HUDEP-2 (cell line): ENCODE data around the gene LONP1.
"Not testable (repeated sequence)": the region's sequence is repeated elsewhere in the genome, so short reads cannot be mapped to it uniquely, and the experiment has no call there.

Experiments used
- DNase-seq, 76 experiments: peaks; one replicate each; lab custom pipeline; 2025; ENCODE audit not compliant: unreplicated experiment in 76 of 76; lab: John Stamatoyannopoulos, UW

The LONP1 gene, protein sequence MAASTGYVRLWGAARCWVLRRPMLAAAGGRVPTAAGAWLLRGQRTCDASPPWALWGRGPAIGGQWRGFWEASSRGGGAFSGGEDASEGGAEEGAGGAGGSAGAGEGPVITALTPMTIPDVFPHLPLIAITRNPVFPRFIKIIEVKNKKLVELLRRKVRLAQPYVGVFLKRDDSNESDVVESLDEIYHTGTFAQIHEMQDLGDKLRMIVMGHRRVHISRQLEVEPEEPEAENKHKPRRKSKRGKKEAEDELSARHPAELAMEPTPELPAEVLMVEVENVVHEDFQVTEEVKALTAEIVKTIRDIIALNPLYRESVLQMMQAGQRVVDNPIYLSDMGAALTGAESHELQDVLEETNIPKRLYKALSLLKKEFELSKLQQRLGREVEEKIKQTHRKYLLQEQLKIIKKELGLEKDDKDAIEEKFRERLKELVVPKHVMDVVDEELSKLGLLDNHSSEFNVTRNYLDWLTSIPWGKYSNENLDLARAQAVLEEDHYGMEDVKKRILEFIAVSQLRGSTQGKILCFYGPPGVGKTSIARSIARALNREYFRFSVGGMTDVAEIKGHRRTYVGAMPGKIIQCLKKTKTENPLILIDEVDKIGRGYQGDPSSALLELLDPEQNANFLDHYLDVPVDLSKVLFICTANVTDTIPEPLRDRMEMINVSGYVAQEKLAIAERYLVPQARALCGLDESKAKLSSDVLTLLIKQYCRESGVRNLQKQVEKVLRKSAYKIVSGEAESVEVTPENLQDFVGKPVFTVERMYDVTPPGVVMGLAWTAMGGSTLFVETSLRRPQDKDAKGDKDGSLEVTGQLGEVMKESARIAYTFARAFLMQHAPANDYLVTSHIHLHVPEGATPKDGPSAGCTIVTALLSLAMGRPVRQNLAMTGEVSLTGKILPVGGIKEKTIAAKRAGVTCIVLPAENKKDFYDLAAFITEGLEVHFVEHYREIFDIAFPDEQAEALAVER

GRCh38 chr19:5719961-5720790 is at the start of gene LONP1, which contains the start of gene CATSPERD:
Gene LONP1, minus strand, starts transcription at chr19:5720146. Its CDS starts 14 bp downstream, at chr19:5720132.
Gene CATSPERD, plus strand, starts transcription at chr19:5720637. Its CDS starts 101 bp downstream, at chr19:5720738.
- DNase-seq: peak; percentile 70 to 100 (median 99)

- no peak for DNase-seq
These were observed 48.0 kb upstream of the LONP1 start for GRCh38 chr19:5767949-5768348.

DNA sequence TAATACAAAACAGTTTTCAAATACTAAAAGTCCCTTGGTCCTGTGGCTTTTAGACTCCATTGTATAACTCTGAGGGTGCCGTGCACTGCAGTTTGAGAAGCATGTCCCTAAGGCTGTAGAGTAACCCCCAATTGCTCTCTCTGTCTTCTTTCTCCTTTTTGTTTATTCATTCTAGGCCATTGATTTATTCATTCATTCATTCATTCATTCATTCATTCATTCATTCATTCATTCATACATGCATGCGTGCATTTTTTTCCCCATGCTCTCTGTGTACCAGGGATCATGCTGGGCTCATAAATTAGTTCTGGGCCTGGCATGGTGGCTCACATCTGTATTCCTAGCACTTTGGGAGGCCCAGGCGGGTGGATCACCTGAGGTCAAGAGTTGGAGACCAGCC is 45.3 kb upstream of the LONP1 start:
- no peak for DNase-seq

GRCh38 chr19:5762608-5763217 is 42.8 kb upstream of the LONP1 start:
- no peak for DNase-seq

DNA sequence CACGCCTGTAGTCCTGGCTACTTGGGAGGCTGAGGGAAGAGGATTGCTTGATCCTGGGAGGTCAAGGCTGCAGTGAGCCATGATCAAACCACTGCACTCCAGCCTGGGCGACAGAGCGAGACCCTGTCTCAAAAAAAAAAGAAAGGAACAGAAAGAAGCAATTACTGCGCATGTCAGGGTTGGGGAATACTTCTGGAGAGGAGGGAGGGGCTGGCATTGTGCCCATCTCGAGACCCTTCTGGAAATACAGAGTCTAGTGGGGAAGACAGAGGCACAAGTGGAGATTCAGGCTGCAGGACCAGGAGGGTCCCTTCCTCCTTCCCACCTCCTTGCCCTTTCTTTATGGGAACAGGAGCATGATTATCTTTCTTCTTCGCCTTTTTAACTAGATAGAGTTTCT is 33.8 kb upstream of the LONP1 start:
- DNase-seq: no peak

- DNase-seq: no peak
These were observed 31.8 kb upstream of the LONP1 start for GRCh38 chr19:5751709-5752108.

DNA sequence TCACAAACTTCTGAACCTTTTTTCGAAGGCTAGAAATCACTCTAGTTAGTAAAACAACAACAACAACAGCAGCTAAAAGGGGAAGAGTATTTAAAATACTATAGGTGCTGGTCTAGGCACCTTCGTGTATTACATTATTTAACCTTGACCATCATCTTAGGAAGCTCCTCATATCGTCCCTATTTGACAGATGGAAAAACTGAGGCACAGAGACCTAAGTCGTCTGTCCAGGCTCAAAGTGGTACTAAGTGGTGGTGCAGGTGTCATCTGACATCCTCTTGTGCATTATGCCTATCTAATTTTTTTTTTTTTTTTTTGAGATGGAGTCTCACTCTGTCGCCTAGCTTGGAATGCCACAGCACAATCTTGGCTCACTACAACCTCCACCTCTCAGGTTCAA is 29.6 kb upstream of the LONP1 start:
- DNase-seq: no peak

GRCh38 chr19:5748920-5749319 is 29.0 kb upstream of the LONP1 start:
- DNase-seq: peak in 1 of 76 experiments; percentile 7

GRCh38 chr19:5744999-5745398 is 25.1 kb upstream of the LONP1 start:
- DNase-seq: not testable (repeated sequence)

- no peak for DNase-seq
These were observed 23.7 kb upstream of the LONP1 start for GRCh38 chr19:5743630-5744029.

GRCh38 chr19:5742051-5742450 is 22.1 kb upstream of the LONP1 start:
- no peak for DNase-seq

DNA sequence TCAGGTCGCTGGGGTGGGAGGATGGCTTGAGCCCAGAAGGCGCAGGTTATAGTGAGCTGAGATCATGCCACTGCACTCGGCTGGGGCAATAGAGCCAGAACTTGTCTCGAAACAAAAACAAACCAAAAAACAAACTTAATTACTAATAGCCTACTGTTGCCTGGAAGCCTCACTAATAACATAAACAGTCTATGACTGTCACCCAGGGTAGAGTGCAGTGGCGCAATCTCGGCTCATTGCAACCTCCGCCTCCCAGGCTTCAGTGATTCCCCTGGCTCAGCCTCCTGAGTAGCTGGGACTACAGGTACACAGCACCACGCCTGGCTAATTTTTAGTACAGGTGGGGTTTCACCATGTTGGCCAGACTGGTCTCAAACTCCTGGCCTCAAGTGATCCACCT is 18.5 kb upstream of the LONP1 start:
- no peak for DNase-seq

- not testable (repeated sequence) for DNase-seq
These were observed 13.2 kb upstream of the LONP1 start for GRCh38 chr19:5733172-5733571.

GRCh38 chr19:5727453-5728050 is 7.6 kb upstream of the LONP1 start:
- no peak for DNase-seq

DNA sequence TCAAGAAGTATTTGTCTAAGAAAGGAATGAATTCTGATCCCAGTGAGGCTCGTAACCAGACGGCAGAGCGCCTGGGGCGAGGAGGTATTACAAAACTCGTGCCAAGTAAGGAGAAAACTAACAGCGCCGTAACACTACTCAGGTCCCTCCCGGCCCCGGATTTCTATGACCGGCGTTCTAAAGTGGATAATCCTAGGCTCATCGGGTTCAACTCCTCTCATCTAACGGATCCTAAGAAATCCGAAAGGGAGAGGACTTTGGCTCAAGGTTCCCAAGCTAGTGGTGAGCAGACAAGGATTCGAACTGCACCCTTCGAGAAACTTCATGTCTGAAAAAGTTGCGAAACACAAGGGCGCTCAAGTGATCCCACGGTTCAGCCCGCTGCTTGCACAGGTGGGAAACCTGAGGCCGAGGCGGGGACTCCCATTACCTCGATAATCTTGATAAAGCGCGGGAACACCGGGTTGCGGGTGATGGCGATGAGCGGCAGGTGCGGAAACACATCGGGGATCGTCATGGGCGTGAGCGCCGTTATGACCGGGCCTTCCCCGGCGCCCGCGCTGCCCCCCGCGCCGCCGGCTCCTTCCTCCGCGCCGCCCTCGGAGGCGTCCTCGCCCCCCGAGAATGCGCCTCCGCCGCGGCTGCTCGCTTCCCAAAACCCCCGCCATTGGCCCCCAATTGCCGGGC is 529 bp downstream of the LONP1 start:
- peak in 9 of 76 experiments; percentile 13 to 58 (median 47) for DNase-seq

DNA sequence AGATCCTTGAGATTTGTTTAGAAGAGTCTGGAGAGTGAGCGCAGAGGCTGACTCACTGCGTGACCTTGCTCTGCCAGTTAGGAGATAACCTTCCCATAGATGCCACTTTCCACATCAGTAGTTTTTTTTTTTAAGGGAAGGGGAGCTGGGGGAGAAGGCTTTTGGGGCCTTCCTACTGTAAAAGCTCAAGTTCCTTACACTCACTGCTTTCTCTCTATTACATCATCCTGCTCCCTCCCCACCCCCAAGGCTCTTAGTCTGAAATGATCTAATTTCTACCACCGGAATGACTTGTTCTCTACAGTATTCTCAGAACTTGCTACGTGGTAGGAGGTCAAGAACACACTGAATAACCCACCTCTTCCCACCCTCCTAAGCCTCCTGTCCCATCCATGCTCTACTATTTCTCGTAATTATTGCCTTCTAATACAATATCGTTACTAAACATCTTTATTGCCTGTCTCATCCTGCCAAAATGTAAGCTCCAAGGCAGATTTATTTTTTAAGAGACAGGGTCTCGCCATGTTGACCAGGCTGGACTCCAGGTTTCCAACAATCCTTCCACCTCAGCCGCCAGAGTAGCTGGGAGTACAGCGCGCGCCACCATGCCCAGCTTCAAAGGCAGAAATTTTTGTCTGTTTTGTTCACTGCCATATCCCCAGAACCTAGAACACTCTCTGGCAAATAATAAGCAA is 1.2 kb downstream of the LONP1 start:
- peak in 43 of 76 experiments; percentile 13 to 74 (median 44) for DNase-seq

DNA sequence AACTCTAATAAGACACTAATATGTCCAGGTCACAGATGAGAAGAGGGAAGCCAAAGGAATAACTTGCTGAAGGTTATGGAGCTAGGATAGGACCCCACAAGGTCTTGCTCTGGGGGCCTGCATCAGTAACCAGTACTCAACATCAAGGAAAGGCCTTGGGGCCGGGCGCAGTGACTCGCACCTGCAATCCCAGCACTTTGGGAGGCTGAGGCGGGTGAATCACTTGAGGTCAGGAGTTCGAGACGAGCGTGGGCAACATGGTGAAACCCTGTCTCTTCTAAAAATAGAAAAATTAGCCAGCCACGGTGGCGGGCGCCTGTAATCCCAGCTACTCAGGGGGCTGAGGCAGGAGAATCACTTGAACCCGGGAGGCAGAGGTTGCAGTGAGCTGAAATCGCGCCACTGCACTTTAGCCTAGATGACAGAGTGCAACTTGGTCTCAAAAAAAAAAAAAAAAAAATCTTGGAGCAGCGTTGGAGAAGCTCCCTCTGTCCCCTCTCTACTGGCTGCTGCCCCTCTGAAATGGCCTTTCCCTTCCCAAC is 1.8 kb downstream of the LONP1 start:
- DNase-seq: no peak

- no peak for DNase-seq
These were observed 2.6 kb downstream of the LONP1 start for GRCh38 chr19:5717215-5717935.
